GM23338 (cell line): ENCODE results near the gene PLOD3. TPM values are rescaled to one million over a fixed set of nuclear protein-coding genes. Genes with fewer than 3 reads are reported as not detected.

ENCODE experiments used
- ATAC-seq: fragments of 200-7000 bp; cut with Tn5 transposase; 3 replicates; pipeline ENCODE4 v1.9.1; 2020
- DNase-seq: peaks from one replicate; pipeline ENCODE4 v3.0.0-alpha.2; 2015; ENCODE audit warnings: low spot score
- H2AFZ ChIP-seq: fragments of 200-600 bp; sonication (generic); 2 replicates; pipeline ENCODE4 v1.8.0; 2016; ENCODE audit warnings: antibody characterized with exemption, mild to moderate bottlenecking, moderate library complexity
- H3F3A ChIP-seq: fragments of 200-600 bp; sonication (generic); replicated peaks from 2 replicates; pipeline ENCODE4 v1.8.0; 2017; ENCODE audit warnings: antibody characterized with exemption, mixed run types, low read depth
- H3K27ac ChIP-seq: fragments of 200-600 bp; sonication (generic); 2 replicates; pipeline ENCODE4 v1.6.1; 2016; ENCODE audit warnings: low read depth
- H3K27me3 ChIP-seq: fragments of 200-600 bp; sonication (generic); 2 replicates; pipeline ENCODE4 v1.8.0; 2016; ENCODE audit warnings: mild to moderate bottlenecking, mixed run types, moderate library complexity; ENCODE audit not compliant: insufficient read depth
- H3K36me3 ChIP-seq: fragments of 200-600 bp; sonication (generic); 2 replicates; pipeline ENCODE4 v1.8.0; 2016; ENCODE audit warnings: mild to moderate bottlenecking; ENCODE audit not compliant: insufficient read depth
- H3K4me1 ChIP-seq: fragments of 200-600 bp; sonication (generic); 2 replicates; pipeline ENCODE4 v1.8.0; 2016; ENCODE audit warnings: mild to moderate bottlenecking, moderate library complexity; ENCODE audit not compliant: insufficient read depth
- H3K4me2 ChIP-seq: fragments of 200-600 bp; sonication (generic); 2 replicates; pipeline ENCODE4 v1.7.1; 2017; ENCODE audit warnings: mixed run types
- H3K4me3 ChIP-seq: fragments of 200-600 bp; sonication (generic); 2 replicates; pipeline ENCODE4 v1.6.1; 2016; ENCODE audit warnings: mixed run types
- H3K79me2 ChIP-seq: fragments of 200-600 bp; sonication (generic); replicated peaks from 2 replicates; pipeline ENCODE4 v1.8.0; 2017; ENCODE audit warnings: mild to moderate bottlenecking; ENCODE audit not compliant: insufficient read depth
- H3K9me2 ChIP-seq: fragments of 200-600 bp; sonication (generic); 2 replicates; pipeline ENCODE4 v1.8.0; 2017; ENCODE audit not compliant: insufficient read depth
- H4K20me1 ChIP-seq: fragments of 200-600 bp; sonication (generic); replicated peaks from 2 replicates; pipeline ENCODE4 v1.8.0; 2017; ENCODE audit warnings: mild to moderate bottlenecking; ENCODE audit not compliant: insufficient read depth
- H3K27ac Mint-ChIP-seq: 2 replicates; pipeline ENCODE4 v1.8.0; 2020; ENCODE audit warnings: inconsistent platforms, mild to moderate bottlenecking, moderate library complexity, mixed read lengths
- H3K27me3 Mint-ChIP-seq: 3 replicates; pipeline ENCODE4 v1.8.0; 2022; ENCODE audit warnings: low read depth, mild to moderate bottlenecking, moderate library complexity, mixed read lengths, inconsistent platforms; ENCODE audit not compliant: insufficient read depth, poor library complexity
- H3K36me3 Mint-ChIP-seq: 3 replicates; pipeline ENCODE4 v1.8.0; 2021; ENCODE audit warnings: low read depth, mild to moderate bottlenecking, inconsistent platforms, moderate library complexity, mixed read lengths
- H3K4me1 Mint-ChIP-seq: 3 replicates; pipeline ENCODE4 v1.8.0; 2020; ENCODE audit warnings: mild to moderate bottlenecking, inconsistent platforms, mixed read lengths
- H3K4me3 Mint-ChIP-seq: 3 replicates; pipeline ENCODE4 v1.8.0; 2021; ENCODE audit warnings: moderate library complexity, mild to moderate bottlenecking, inconsistent platforms, mixed read lengths
- H3K9me3 Mint-ChIP-seq: 3 replicates; pipeline ENCODE4 v1.8.0; 2020; ENCODE audit warnings: moderate library complexity, mild to moderate bottlenecking, inconsistent platforms, mixed read lengths
- CREB1 ChIP-seq: fragments of 250-450 bp; sonication (Bioruptor Pico); IDR thresholded peaks from 2 replicates; pipeline ENCODE4 v1.5.0; 2020; ENCODE audit warnings: low read depth, mild to moderate bottlenecking, moderate library complexity
- EZH2 ChIP-seq: fragments of 200-600 bp; sonication (generic); IDR thresholded peaks from one replicate; pipeline ENCODE4 v1.8.0; 2017; ENCODE audit warnings: antibody characterized with exemption, mild to moderate bottlenecking, low read depth; ENCODE audit not compliant: unreplicated experiment
- EZH2phosphoT487 ChIP-seq: fragments of 200-600 bp; sonication (generic); IDR thresholded peaks from one replicate; pipeline ENCODE4 v1.8.1; 2018; ENCODE audit warnings: antibody characterized with exemption; ENCODE audit not compliant: unreplicated experiment
- POLR2AphosphoS5 ChIP-seq: IDR thresholded peaks from 2 replicates; pipeline ENCODE4 v1.6.1; 2016; ENCODE audit warnings: antibody characterized with exemption, low read depth
- STAT1 ChIP-seq: IDR thresholded peaks from one replicate; pipeline ENCODE4 v1.6.1; 2016; ENCODE audit warnings: antibody characterized with exemption; ENCODE audit not compliant: unreplicated experiment
- ZNF331 ChIP-seq: fragments of 250-450 bp; sonication (Bioruptor Pico); IDR thresholded peaks from 2 replicates; pipeline ENCODE4 v1.5.0; 2020; ENCODE audit warnings: low read depth, mild to moderate bottlenecking, moderate library complexity
- long read RNA-seq: library from polyadenylated mRNA; unstranded; transcript quantifications from one replicate; pipeline ENCODE4 v2.0.0, GENCODE V29; 2020; ENCODE audit not compliant: unreplicated experiment
- polyA plus RNA-seq: library from polyadenylated mRNA; unstranded; fragments of >200 nt; fragmentation: Nextera tagmentation; extraction: Ambion mirVana; gene quantifications from 2 replicates; pipeline ENCODE4 v1.2.1, GENCODE V29; 2016
- total RNA-seq: library from RNA; depleted of rRNA; stranded (reverse); fragments of >200 nt; shearing (Covaris generic); gene quantifications from 2 replicates; pipeline ENCODE4 v1.2.3, GENCODE V29; 2014; rRNA removed
- TF ChIP-seq, protein P1 (sequence below), 2 experiments: fragments of 200-600 bp in 1 of 2; sonication (generic) in 1 of 2; conservative IDR thresholded peaks; 2 replicates each; pipeline versions ENCODE4 v1.5.1 to v1.6.1; 2016 to 2017; ENCODE audit warnings: antibody characterized with exemption in 2 of 2, low read depth in 2 of 2, mild to moderate bottlenecking in 2 of 2, moderate library complexity in 1 of 2
- TF ChIP-seq, protein P2 (sequence below): IDR thresholded peaks from 2 replicates; pipeline ENCODE4 v1.6.1; 2016; ENCODE audit warnings: antibody characterized with exemption
- TF ChIP-seq, protein P3 (sequence below): IDR thresholded peaks from one replicate; pipeline ENCODE4 v1.6.1; 2018; ENCODE audit warnings: antibody characterized with exemption; ENCODE audit not compliant: unreplicated experiment

The PLOD3 gene
- total RNA-seq = 28.5 and 40.7 TPM in 2 replicates
- 33.9 and 35.2 TPM in 2 replicates for polyA plus RNA-seq
- long read RNA-seq, partial matches to known transcripts = 3 of 5 reads
- long read RNA-seq, other reads (novel, unspliced or antisense) = 0 of 5 reads

DNA sequence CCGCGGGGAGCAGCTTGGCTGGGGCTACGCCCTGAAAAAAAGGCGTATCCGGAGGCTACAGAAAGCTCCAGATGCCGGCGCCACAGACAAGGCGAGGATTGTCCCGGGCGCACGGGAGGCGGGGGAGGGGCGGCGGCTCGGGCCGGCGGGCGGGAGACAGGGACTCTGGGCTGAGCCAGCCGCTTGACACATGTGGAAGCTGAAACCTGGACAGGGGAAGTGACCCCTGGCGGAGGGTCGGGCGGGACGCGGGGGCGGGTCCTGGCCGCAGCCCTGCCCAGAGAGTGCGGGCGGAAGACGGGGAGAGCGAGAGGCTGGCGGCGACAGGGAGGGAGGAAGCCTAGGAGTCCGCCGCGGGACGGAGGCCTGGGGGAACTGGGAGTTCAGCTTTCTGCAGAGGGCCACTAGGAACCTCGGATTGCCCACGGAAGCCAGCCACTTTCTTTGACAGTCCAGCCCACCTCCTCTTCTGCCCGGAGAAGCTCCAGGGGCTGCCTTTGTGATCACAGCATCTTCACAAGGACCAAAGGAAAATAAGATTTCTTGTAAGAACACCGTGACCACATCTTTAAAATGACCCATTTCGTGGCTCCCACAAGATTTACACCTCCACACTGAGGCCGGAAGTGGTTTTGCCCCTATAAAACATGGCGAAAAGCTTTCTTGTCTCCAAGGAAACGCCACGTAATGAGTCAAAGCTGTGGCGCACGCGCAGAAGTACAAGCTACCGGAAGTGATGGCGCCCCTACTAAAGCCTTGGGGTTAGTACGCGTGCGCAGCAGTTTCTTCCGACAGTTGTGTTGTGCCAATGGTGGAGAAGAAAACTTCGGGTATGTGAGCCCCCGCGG, at the start of gene PLOD3, which contains the start of gene ZNHIT1:
TSS of gene PLOD3 (minus strand) at position 194 of the 848 bp plus-strand sequence. CDS start 307 bp downstream, outside the sequence.
TSS of gene ZNHIT1 (plus strand) at position 778 of the 848 bp plus-strand sequence. CDS start at position 809, 31 bp downstream.
- ATAC-seq (peak; percentile 90), DNase-seq (peak; percentile 100)
- Histone ChIP-seq H3K36me3 (no peaks in the 10 kb centered on the region), H3K27me3 (no peaks in the 10 kb centered on the region), H3K79me2 (peaks cover 32% of the 10 kb centered on the region), H3K4me2 (peak within 1 kb of the TSS; percentile 80), H3K27ac (no peak within 1 kb of the TSS), H3F3A (0 out of 2 replicates have a peak, but pooled peaks cover 3% of the 10 kb centered on the region), H4K20me1 (0 out of 2 replicates have a peak, but pooled peaks cover 4% of the 10 kb centered on the region), H2AFZ (peak within 1 kb of the TSS; percentile 66; the same call in 1 of the 2 replicates), H3K4me1 (peaks cover 12% of the 10 kb centered on the region), H3K9me2 (no peaks in the 10 kb centered on the region), H3K4me3 (peak within 1 kb of the TSS; percentile 64)
- peaks cover 17% of the 10 kb centered on the region for H3K27me3 Mint-ChIP-seq
- peak within 1 kb of the TSS; percentile 90 for H3K27ac Mint-ChIP-seq
- TF ChIP-seq POLR2AphosphoS5 = peak; percentile 60
- TF ChIP-seq STAT1 = no peak
- TF ChIP-seq, protein P1, sequence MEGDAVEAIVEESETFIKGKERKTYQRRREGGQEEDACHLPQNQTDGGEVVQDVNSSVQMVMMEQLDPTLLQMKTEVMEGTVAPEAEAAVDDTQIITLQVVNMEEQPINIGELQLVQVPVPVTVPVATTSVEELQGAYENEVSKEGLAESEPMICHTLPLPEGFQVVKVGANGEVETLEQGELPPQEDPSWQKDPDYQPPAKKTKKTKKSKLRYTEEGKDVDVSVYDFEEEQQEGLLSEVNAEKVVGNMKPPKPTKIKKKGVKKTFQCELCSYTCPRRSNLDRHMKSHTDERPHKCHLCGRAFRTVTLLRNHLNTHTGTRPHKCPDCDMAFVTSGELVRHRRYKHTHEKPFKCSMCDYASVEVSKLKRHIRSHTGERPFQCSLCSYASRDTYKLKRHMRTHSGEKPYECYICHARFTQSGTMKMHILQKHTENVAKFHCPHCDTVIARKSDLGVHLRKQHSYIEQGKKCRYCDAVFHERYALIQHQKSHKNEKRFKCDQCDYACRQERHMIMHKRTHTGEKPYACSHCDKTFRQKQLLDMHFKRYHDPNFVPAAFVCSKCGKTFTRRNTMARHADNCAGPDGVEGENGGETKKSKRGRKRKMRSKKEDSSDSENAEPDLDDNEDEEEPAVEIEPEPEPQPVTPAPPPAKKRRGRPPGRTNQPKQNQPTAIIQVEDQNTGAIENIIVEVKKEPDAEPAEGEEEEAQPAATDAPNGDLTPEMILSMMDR (conservative IDR thresholded peaks at IDR 0.05; ENCODE audit: low read depth in 2 of 2) = peak in 1 of 2 experiments; percentile 50; a peak in 2 of 4 replicates
- TF ChIP-seq, protein P2, sequence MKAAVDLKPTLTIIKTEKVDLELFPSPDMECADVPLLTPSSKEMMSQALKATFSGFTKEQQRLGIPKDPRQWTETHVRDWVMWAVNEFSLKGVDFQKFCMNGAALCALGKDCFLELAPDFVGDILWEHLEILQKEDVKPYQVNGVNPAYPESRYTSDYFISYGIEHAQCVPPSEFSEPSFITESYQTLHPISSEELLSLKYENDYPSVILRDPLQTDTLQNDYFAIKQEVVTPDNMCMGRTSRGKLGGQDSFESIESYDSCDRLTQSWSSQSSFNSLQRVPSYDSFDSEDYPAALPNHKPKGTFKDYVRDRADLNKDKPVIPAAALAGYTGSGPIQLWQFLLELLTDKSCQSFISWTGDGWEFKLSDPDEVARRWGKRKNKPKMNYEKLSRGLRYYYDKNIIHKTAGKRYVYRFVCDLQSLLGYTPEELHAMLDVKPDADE = peak; percentile 78
- TF ChIP-seq CREB1 (CRISPR knock-in tag) = peak; percentile 74
- peaks cover 24% of the 10 kb centered on the region for H3K4me1 Mint-ChIP-seq
- H3K4me3 Mint-ChIP-seq = peak within 1 kb of the TSS; percentile 97
- H3K9me3 Mint-ChIP-seq = no peaks in the 10 kb centered on the region
- peaks cover 10% of the 10 kb centered on the region for H3K36me3 Mint-ChIP-seq

- Mint-ChIP-seq H3K4me3 (no peak overlapping the region), H3K27me3 (peaks cover 12% of the 10 kb centered on the region), H3K4me1 (peaks cover 3% of the 10 kb centered on the region; the same call in 1 of the 3 replicates), H3K27ac (no peak overlapping the region), H3K36me3 (no peaks in the 10 kb centered on the region), H3K9me3 (peaks cover 13% of the 10 kb centered on the region; the same call in 2 of the 3 replicates)
- Histone ChIP-seq H3K9me2 (no peaks in the 10 kb centered on the region), H2AFZ (no peak overlapping the region), H3K79me2 (no peaks in the 10 kb centered on the region), H3K36me3 (no peaks in the 10 kb centered on the region), H3K4me1 (peaks cover 3% of the 10 kb centered on the region; the same call in 1 of the 2 replicates), H3K27ac (no peak overlapping the region), H3K27me3 (no peaks in the 10 kb centered on the region), H3K4me3 (no peak overlapping the region), H3F3A (no peaks in the 10 kb centered on the region), H4K20me1 (no peaks in the 10 kb centered on the region), H3K4me2 (no peak overlapping the region)
- ATAC-seq (no peak), DNase-seq (no peak)
- TF ChIP-seq, protein P2 = no peak
- TF ChIP-seq EZH2phosphoT487 = no peak
- no peak for TF ChIP-seq ZNF331 (CRISPR knock-in tag)
- TF ChIP-seq EZH2 = no peak
- TF ChIP-seq, protein P3, sequence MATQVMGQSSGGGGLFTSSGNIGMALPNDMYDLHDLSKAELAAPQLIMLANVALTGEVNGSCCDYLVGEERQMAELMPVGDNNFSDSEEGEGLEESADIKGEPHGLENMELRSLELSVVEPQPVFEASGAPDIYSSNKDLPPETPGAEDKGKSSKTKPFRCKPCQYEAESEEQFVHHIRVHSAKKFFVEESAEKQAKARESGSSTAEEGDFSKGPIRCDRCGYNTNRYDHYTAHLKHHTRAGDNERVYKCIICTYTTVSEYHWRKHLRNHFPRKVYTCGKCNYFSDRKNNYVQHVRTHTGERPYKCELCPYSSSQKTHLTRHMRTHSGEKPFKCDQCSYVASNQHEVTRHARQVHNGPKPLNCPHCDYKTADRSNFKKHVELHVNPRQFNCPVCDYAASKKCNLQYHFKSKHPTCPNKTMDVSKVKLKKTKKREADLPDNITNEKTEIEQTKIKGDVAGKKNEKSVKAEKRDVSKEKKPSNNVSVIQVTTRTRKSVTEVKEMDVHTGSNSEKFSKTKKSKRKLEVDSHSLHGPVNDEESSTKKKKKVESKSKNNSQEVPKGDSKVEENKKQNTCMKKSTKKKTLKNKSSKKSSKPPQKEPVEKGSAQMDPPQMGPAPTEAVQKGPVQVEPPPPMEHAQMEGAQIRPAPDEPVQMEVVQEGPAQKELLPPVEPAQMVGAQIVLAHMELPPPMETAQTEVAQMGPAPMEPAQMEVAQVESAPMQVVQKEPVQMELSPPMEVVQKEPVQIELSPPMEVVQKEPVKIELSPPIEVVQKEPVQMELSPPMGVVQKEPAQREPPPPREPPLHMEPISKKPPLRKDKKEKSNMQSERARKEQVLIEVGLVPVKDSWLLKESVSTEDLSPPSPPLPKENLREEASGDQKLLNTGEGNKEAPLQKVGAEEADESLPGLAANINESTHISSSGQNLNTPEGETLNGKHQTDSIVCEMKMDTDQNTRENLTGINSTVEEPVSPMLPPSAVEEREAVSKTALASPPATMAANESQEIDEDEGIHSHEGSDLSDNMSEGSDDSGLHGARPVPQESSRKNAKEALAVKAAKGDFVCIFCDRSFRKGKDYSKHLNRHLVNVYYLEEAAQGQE = no peak
- TF ChIP-seq POLR2AphosphoS5 = no peak
These were observed 48.5 kb upstream of the PLOD3 start for GRCh38 chr7:101265622-101266516.
